ENCODE results near the gene DDX54. TPM values are rescaled to one million over a fixed set of nuclear protein-coding genes. Genes with fewer than 3 reads are reported as not detected.

DDX54 gene
- total RNA-seq, 1 donor from 2014 or later, result 36.9 TPM

- no peak overlapping the region for H3K4me2 ChIP-seq
- H3K4me1 ChIP-seq, result no peaks in the 10 kb centered on the region
- H3K4me3 ChIP-seq, result no peak overlapping the region
- no peaks in the 10 kb centered on the region for H3K9me3 Mint-ChIP-seq
- H3F3A ChIP-seq (ENCODE audit: low read depth), result peaks cover 6% of the 10 kb centered on the region
- peaks cover under 1% of the 10 kb centered on the region for H3K4me1 Mint-ChIP-seq
- H3K4me3 Mint-ChIP-seq, result no peak overlapping the region
- H3K27me3 Mint-ChIP-seq (ENCODE audit: insufficient read depth, low read depth), result peaks cover 2% of the 10 kb centered on the region
- no peak overlapping the region for H3K27ac ChIP-seq
- H2AFZ ChIP-seq (replicated peaks), result no peak overlapping the region
- no peak overlapping the region for H3K9ac ChIP-seq
- H3K27me3 ChIP-seq, result no peaks in the 10 kb centered on the region
- H3K9me3 ChIP-seq (ENCODE audit: low read depth), result no peaks in the 10 kb centered on the region
- peaks cover 7% of the 10 kb centered on the region for H4K20me1 ChIP-seq (ENCODE audit: low read depth)
- H3K36me3 Mint-ChIP-seq, result peaks cover 25% of the 10 kb centered on the region
- no peak overlapping the region for H3K27ac Mint-ChIP-seq
- peaks cover 2% of the 10 kb centered on the region for H3K36me3 ChIP-seq
- no peak for DNase-seq (ENCODE audit: low spot score)
- no peak for TF ChIP-seq EZH2 (IDR thresholded peaks at IDR 0.05)
- no peak for TF ChIP-seq CTCF (IDR thresholded peaks at IDR 0.05)
- TF ChIP-seq EZH2phosphoT487 (IDR thresholded peaks at IDR 0.05), result no peak
- H3K79me2 ChIP-seq (ENCODE audit: low read depth), result no peaks in the 10 kb centered on the region
These were observed 14.4 kb downstream of the DDX54 start for GRCh38 chr12:113170926-113171325.

- Histone ChIP-seq H3K4me3 (no peak overlapping the region), H3K9ac (no peak overlapping the region), H2AFZ (replicated peaks) (no peak overlapping the region), H3K9me3 (ENCODE audit: low read depth) (no peaks in the 10 kb centered on the region), H4K20me1 (ENCODE audit: low read depth) (peaks cover 7% of the 10 kb centered on the region), H3K79me2 (ENCODE audit: low read depth) (no peaks in the 10 kb centered on the region), H3F3A (ENCODE audit: low read depth) (peaks cover 6% of the 10 kb centered on the region), H3K27ac (no peak overlapping the region), H3K4me2 (no peak overlapping the region), H3K36me3 (peaks cover 2% of the 10 kb centered on the region), H3K4me1 (no peaks in the 10 kb centered on the region), H3K27me3 (no peaks in the 10 kb centered on the region)
- H3K36me3 Mint-ChIP-seq, result peaks cover 26% of the 10 kb centered on the region
- no peak overlapping the region for H3K27ac Mint-ChIP-seq
- DNase-seq (ENCODE audit: low spot score), result no peak
- TF ChIP-seq CTCF (IDR thresholded peaks at IDR 0.05), result no peak
- TF ChIP-seq EZH2 (IDR thresholded peaks at IDR 0.05), result no peak
- no peak for TF ChIP-seq EZH2phosphoT487 (IDR thresholded peaks at IDR 0.05)
- peaks cover 2% of the 10 kb centered on the region for H3K27me3 Mint-ChIP-seq (ENCODE audit: insufficient read depth, low read depth)
- no peaks in the 10 kb centered on the region for H3K9me3 Mint-ChIP-seq
- H3K4me3 Mint-ChIP-seq, result no peak overlapping the region
- H3K4me1 Mint-ChIP-seq, result peaks cover 2% of the 10 kb centered on the region
These were observed 14.8 kb downstream of the DDX54 start for GRCh38 chr12:113170457-113170856.

- Mint-ChIP-seq H3K27ac (no peak overlapping the region), H3K4me3 (no peak overlapping the region), H3K4me1 (peaks cover 2% of the 10 kb centered on the region), H3K36me3 (peaks cover 24% of the 10 kb centered on the region), H3K9me3 (no peaks in the 10 kb centered on the region), H3K27me3 (ENCODE audit: insufficient read depth, low read depth) (peaks cover 2% of the 10 kb centered on the region)
- Histone ChIP-seq H3K4me3 (no peak overlapping the region), H3K9ac (no peak overlapping the region), H2AFZ (replicated peaks) (no peak overlapping the region), H3K9me3 (ENCODE audit: low read depth) (no peaks in the 10 kb centered on the region), H3F3A (ENCODE audit: low read depth) (no peaks in the 10 kb centered on the region), H3K79me2 (ENCODE audit: low read depth) (no peaks in the 10 kb centered on the region), H4K20me1 (ENCODE audit: low read depth) (peaks cover 3% of the 10 kb centered on the region), H3K4me2 (no peak overlapping the region), H3K36me3 (peaks cover 2% of the 10 kb centered on the region), H3K27me3 (no peaks in the 10 kb centered on the region), H3K27ac (no peak overlapping the region), H3K4me1 (no peaks in the 10 kb centered on the region)
- TF ChIP-seq EZH2 (IDR thresholded peaks at IDR 0.05), result no peak
- TF ChIP-seq CTCF (IDR thresholded peaks at IDR 0.05), result no peak
- no peak for TF ChIP-seq EZH2phosphoT487 (IDR thresholded peaks at IDR 0.05)
- DNase-seq (ENCODE audit: low spot score), result no peak
These were observed 15.6 kb downstream of the DDX54 start for GRCh38 chr12:113169697-113170096.
